Breast epithelium (tissue), 4 donors: Measurements from ENCODE around the gene PNMA8A. TPM values are rescaled to one million over a fixed set of nuclear protein-coding genes. Genes with fewer than 3 reads are reported as not detected.

Source experiments
- DNase-seq, 2 donors: peaks; one replicate each; pipeline ENCODE4 v3.0.0-alpha.2; 2019; ENCODE audit warnings: low spot score in 2 of 2
- H3K27ac ChIP-seq, 2 donors: fragments of 200-600 bp; sonication (generic) in 1 of 2; one replicate each; pipeline ENCODE4 v1.5.1; 2016 to 2019; ENCODE audit warnings: mild to moderate bottlenecking in 1 of 2
- H3K27me3 ChIP-seq, 2 donors: fragments of 200-600 bp; sonication (generic) in 1 of 2; one replicate each; pipeline versions ENCODE4 v1.5.1 to v1.6.0; 2017 to 2019; ENCODE audit warnings: control low read depth in 1 of 2, mild to moderate bottlenecking in 1 of 2
- H3K36me3 ChIP-seq: fragments of 200-600 bp; one replicate; pipeline ENCODE4 v1.5.1; 2019
- H3K4me1 ChIP-seq, 2 donors: fragments of 200-600 bp; sonication (generic); one replicate each; pipeline ENCODE4 v1.5.1; 2016 to 2019; ENCODE audit warnings: control low read depth in 1 of 2
- H3K4me3 ChIP-seq, 3 donors: fragments of 200-600 bp; sonication (generic); 1 replicate in 2 of 3; 2 replicates in 1 of 3; pipeline ENCODE4 v1.5.1; 2016 to 2019; ENCODE audit warnings: mild to moderate bottlenecking in 3 of 3, moderate library complexity in 2 of 3
- H3K9me3 ChIP-seq, 2 donors: fragments of 200-600 bp; sonication (generic) in 1 of 2; one replicate each; pipeline ENCODE4 v1.5.1; 2016 to 2019; ENCODE audit warnings: control low read depth in 1 of 2
- CTCF ChIP-seq, 3 donors: fragments of 450-650 bp; IDR thresholded peaks; one replicate each; pipeline ENCODE4 v1.5.1; 2016 to 2017; ENCODE audit warnings: antibody characterized with exemption in 3 of 3, mild to moderate bottlenecking in 3 of 3, moderate library complexity in 3 of 3
- POLR2A ChIP-seq: fragments of 450-650 bp; IDR thresholded peaks from one replicate; pipeline ENCODE4 v1.6.1; 2016; ENCODE audit warnings: antibody characterized with exemption, mild to moderate bottlenecking, moderate library complexity
- POLR2AphosphoS5 ChIP-seq, 3 donors: sonication (generic); formaldehyde crosslinking; IDR thresholded peaks; one replicate each; pipeline ENCODE4 v1.6.1; 2017; ENCODE audit warnings: antibody characterized with exemption in 3 of 3
- intact Hi-C: fragments of 100-400 bp; cut with DNase I; formaldehyde crosslinking; loops from one replicate; pipeline ENCODE4 v1.15.1; 2023; ENCODE audit warnings: low total_unique reads
- total RNA-seq, 3 donors: library from RNA; depleted of rRNA; stranded (reverse); fragments of >200 nt; gene quantifications; one replicate each; pipeline ENCODE4 v1.1.0, GENCODE V29; 2016

Gene PNMA8A
- total RNA-seq, 3 donors from 2014 or later, result 0.80 to 8.8 (median 2.3) TPM

GRCh38 chr19:46423188-46423587 is 48.2 kb downstream of the PNMA8A start:
- Histone ChIP-seq H3K36me3 (no peaks in the 10 kb centered on the region), H3K4me3 (no peak overlapping the region), H3K27me3 (no peaks in the 10 kb centered on the region), H3K9me3 (no peaks in the 10 kb centered on the region), H3K27ac (no peak overlapping the region), H3K4me1 (no peaks in the 10 kb centered on the region)
- no peak for TF ChIP-seq POLR2A
- TF ChIP-seq CTCF (IDR thresholded peaks at IDR 0.05), result no peak
- TF ChIP-seq POLR2AphosphoS5 (IDR thresholded peaks at IDR 0.05), result no peak
- intact Hi-C loops, result no loop called here
- DNase-seq, result no peak

GRCh38 chr19:46422344-46422743 is 49.0 kb downstream of the PNMA8A start:
- Histone ChIP-seq H3K27ac (no peak overlapping the region), H3K36me3 (no peaks in the 10 kb centered on the region), H3K4me1 (no peaks in the 10 kb centered on the region), H3K4me3 (no peak overlapping the region), H3K27me3 (no peaks in the 10 kb centered on the region), H3K9me3 (no peaks in the 10 kb centered on the region)
- TF ChIP-seq POLR2AphosphoS5 (IDR thresholded peaks at IDR 0.05), result no peak
- TF ChIP-seq CTCF (IDR thresholded peaks at IDR 0.05), result no peak
- no peak for TF ChIP-seq POLR2A
- DNase-seq, result no peak
- intact Hi-C loops, result no loop called here

- no peak for TF ChIP-seq POLR2AphosphoS5 (IDR thresholded peaks at IDR 0.05)
- no peak for TF ChIP-seq POLR2A
- no peak for TF ChIP-seq CTCF (IDR thresholded peaks at IDR 0.05)
- no peaks in the 10 kb centered on the region for H3K36me3 ChIP-seq
- no peak overlapping the region for H3K4me3 ChIP-seq
- intact Hi-C loops, result no loop called here
- no peak for DNase-seq
- no peaks in the 10 kb centered on the region for H3K9me3 ChIP-seq
- no peaks in the 10 kb centered on the region for H3K27me3 ChIP-seq
- no peak overlapping the region for H3K27ac ChIP-seq
- H3K4me1 ChIP-seq, result no peaks in the 10 kb centered on the region
These were observed 51.3 kb downstream of the PNMA8A start for GRCh38 chr19:46420056-46420455.

Other genes starting within 250 kb of the PNMA8A start
- gene IGFL1, start 241.8 kb downstream of the PNMA8A start, total RNA-seq, result not detected
- 100 to 1,000 TPM in 1 of 3 donors, 10 to 100 TPM in 2; 10.4 to 111 (median 20.6) TPM for gene HIF3A, start 174.5 kb downstream of the PNMA8A start, total RNA-seq
- 10 to 100 TPM; 41.3 to 72.4 (median 58.7) TPM for gene PPP5C, start 124.5 kb downstream of the PNMA8A start, total RNA-seq
- gene CCDC8, start 58.0 kb downstream of the PNMA8A start, total RNA-seq, result 10 to 100 TPM in 2 of 3 donors, 1 to 10 TPM in 1; 2.2 to 29.7 (median 16.4) TPM
- under 1 TPM in 2 of 3 donors, not detected in 1; 0.59 to 0.98 TPM for gene PNMA8C, start 42.6 kb downstream of the PNMA8A start, total RNA-seq
- gene PNMA8B, start 24.3 kb upstream of the PNMA8A start, total RNA-seq, result 1 to 10 TPM; 1.6 to 4.2 (median 2.2) TPM
- gene CALM3, start 129.8 kb upstream of the PNMA8A start, total RNA-seq, result 100 to 1,000 TPM in 1 of 3 donors, 10 to 100 TPM in 2; 85.9 to 129 (median 86.6) TPM
- 1 to 10 TPM in 2 of 3 donors, under 1 TPM in 1; 0.29 to 6.9 (median 1.3) TPM for gene PTGIR, start 153.5 kb upstream of the PNMA8A start, total RNA-seq
- not detected for gene GNG8, start 164.6 kb upstream of the PNMA8A start, total RNA-seq
- gene DACT3, start 189.6 kb upstream of the PNMA8A start, total RNA-seq, result 1 to 10 TPM in 2 of 3 donors, under 1 TPM in 1; 0.48 to 3.9 (median 1.9) TPM
- 10 to 100 TPM; 13.1 to 36.7 (median 25.5) TPM for gene PRKD2, start 245.6 kb upstream of the PNMA8A start, total RNA-seq